K562 treated with DMSO at 1 percent for 12 hours (cell line): ENCODE data around the gene NID2. TPM values are rescaled to one million over a fixed set of nuclear protein-coding genes. Genes with fewer than 3 reads are reported as not detected.

Experiments used
- total RNA-seq: library from RNA; unstranded; fragments of 300-600 nt; gene quantifications from 2 replicates; pipeline ENCODE4 v1.2.3, GENCODE V29; 2022; ENCODE audit not compliant: insufficient read depth

Gene NID2, protein sequence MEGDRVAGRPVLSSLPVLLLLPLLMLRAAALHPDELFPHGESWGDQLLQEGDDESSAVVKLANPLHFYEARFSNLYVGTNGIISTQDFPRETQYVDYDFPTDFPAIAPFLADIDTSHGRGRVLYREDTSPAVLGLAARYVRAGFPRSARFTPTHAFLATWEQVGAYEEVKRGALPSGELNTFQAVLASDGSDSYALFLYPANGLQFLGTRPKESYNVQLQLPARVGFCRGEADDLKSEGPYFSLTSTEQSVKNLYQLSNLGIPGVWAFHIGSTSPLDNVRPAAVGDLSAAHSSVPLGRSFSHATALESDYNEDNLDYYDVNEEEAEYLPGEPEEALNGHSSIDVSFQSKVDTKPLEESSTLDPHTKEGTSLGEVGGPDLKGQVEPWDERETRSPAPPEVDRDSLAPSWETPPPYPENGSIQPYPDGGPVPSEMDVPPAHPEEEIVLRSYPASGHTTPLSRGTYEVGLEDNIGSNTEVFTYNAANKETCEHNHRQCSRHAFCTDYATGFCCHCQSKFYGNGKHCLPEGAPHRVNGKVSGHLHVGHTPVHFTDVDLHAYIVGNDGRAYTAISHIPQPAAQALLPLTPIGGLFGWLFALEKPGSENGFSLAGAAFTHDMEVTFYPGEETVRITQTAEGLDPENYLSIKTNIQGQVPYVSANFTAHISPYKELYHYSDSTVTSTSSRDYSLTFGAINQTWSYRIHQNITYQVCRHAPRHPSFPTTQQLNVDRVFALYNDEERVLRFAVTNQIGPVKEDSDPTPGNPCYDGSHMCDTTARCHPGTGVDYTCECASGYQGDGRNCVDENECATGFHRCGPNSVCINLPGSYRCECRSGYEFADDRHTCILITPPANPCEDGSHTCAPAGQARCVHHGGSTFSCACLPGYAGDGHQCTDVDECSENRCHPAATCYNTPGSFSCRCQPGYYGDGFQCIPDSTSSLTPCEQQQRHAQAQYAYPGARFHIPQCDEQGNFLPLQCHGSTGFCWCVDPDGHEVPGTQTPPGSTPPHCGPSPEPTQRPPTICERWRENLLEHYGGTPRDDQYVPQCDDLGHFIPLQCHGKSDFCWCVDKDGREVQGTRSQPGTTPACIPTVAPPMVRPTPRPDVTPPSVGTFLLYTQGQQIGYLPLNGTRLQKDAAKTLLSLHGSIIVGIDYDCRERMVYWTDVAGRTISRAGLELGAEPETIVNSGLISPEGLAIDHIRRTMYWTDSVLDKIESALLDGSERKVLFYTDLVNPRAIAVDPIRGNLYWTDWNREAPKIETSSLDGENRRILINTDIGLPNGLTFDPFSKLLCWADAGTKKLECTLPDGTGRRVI (N-terminal part only)
- total RNA-seq: not detected in 2 replicates

DNA sequence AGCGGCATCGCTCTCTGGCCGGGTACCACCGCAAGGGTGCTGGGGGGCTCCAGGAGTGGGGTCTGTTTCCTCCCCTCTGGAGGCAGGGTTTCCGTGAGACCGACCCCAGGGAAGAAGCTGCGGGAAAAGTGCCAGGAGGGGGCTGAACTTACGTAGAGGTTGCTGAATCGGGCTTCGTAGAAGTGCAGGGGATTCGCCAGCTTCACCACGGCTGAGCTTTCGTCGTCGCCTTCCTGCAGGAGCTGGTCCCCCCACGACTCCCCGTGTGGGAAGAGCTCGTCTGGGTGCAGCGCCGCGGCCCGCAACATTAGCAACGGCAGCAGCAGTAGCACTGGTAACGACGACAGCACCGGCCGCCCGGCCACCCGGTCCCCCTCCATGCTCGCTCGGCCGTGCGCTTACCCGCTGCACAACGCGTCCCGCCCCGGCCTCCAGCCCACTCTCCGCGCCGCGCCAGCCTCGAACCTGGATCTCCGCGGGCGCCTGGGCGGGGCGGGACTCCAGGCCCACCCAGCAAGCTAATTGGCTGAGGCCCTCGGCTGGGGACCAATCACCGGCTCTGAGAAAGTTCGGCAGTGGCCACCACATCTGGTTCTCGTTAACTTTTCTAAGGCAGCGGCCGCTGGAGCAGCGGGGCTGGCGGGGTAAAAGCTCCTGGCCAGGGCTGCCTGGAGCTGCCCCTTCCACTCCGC, at the start of gene NID2:
Gene NID2 (minus strand): TSS at position 445 of the 692 bp plus-strand sequence. CDS start 65 bp downstream, at position 380.

DNA sequence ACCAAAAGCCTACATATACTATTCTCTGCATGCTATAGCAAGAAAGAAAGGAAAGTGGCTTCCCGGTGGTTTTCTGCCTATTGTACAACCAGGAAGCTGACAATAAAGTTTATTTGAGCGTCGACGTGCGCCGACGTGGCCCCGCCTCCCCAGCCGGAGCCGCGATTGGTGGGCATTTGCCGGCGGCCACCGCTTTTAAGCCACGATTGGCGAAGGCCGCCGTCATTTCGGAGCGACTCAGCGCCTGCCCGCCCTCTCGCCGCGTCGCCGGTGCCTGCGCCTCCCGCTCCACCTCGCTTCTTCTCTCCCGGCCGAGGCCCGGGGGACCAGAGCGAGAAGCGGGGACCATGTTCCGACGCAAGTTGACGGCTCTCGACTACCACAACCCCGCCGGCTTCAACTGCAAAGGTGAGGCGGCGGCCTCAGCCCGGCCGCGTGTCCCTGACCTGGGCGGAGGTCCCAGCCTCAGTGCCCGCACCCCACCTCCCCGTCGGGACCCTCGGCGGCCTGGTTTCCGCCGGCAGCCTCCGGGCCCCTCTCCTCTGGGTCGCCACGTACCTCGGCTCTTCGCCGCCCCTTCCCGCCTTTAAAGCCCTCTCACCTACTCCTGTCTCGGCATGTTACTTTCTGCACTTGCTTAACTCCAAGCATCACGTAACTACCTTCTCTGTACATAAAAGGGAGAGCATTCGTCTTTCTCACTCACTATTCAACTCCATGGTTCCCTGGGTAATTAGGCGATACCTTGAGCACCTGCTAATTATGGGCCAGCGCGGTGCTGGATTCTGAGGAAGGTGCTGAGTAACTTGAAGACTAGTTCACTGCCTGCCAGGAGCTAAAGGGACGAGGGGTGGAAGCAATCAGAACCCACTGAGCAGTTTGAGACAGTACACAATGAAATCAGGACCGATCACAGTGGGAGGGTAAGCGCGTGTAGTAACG, 79.3 kb downstream of the NID2 start, which contains the start of gene RTRAF:
Gene RTRAF (plus strand): TSS at position 254 of the 942 bp plus-strand sequence. CDS start 94 bp downstream, at position 348.

Other genes with a start within 250 kb of the NID2 start
- gene GNG2, start 208.4 kb downstream of the NID2 start, total RNA-seq: not detected in 2 replicates
- 63.9 and 69.8 TPM in 2 replicates for gene RTRAF, start 79.5 kb downstream of the NID2 start, total RNA-seq
- gene PTGDR, start 198.6 kb upstream of the NID2 start, total RNA-seq: not detected in 2 replicates
- not detected in 2 replicates for gene PTGER2, start 245.3 kb upstream of the NID2 start, total RNA-seq